ENCODE measurements around the gene SEC22C. TPM values are rescaled to one million over a fixed set of nuclear protein-coding genes. Genes with fewer than 3 reads are reported as not detected.
A peak's percentile ranks its signal among the peaks of the same experiment; 100 is the strongest.

Gene SEC22C
- total RNA-seq, 2 donors from 2014 or later = 78.0 to 120 TPM

- no peak for TF ChIP-seq CTCF (IDR thresholded peaks at IDR 0.05)
- TF ChIP-seq POLR2A (IDR thresholded peaks at IDR 0.05) = no peak
- TF ChIP-seq POLR2AphosphoS5 (IDR thresholded peaks at IDR 0.05) = no peak
- H3K36me3 ChIP-seq = no peaks in the 10 kb centered on the region
- H3K27ac ChIP-seq = peak overlapping the region; percentile 84 to 87
- DNase-seq (ENCODE audit: low spot score) = no peak
- H3K4me1 ChIP-seq (replicated peaks) = peaks cover 23% of the 10 kb centered on the region
- no peaks in the 10 kb centered on the region for H3K9me3 ChIP-seq
- WGBS = 94% methylated on average over 6 of the region's 6 CpGs
- H3K27me3 ChIP-seq (replicated peaks; ENCODE audit: insufficient read depth) = no peaks in the 10 kb centered on the region
- intact Hi-C loops (cut with DNase I) = no loop called here
- H3K4me3 ChIP-seq = no peak overlapping the region
These were observed 68.2 kb downstream of the SEC22C start for GRCh38 chr3:42513521-42513920.

DNA sequence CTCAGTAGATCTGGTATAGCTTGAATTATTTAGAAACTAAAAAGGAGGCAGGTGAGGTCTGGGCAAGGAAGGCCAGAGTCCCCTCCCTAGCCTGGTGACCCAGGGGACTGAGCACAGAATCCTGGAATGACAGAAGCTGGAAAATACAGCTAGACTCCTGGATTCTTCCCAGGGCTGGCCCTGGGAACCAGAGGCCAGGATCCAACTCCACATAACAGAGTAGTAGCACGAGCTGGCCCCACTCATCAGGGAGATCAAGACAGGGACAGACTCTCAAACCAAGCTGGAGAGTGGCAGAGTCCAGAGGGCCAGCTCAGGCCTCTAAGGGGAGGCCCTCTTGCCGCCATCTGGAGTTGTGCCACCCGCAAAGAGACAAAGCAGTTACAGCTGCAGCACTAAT lies 68.6 kb downstream of the SEC22C start:
- no peak for DNase-seq (ENCODE audit: low spot score)
- no peaks in the 10 kb centered on the region for H3K27me3 ChIP-seq (replicated peaks; ENCODE audit: insufficient read depth)
- peaks cover 24% of the 10 kb centered on the region for H3K4me1 ChIP-seq (replicated peaks)
- peak overlapping the region in 1 of 2 donors; percentile 84 for H3K27ac ChIP-seq
- H3K9me3 ChIP-seq = no peaks in the 10 kb centered on the region
- H3K36me3 ChIP-seq = no peaks in the 10 kb centered on the region
- WGBS = 85% methylated on average over 3 of the region's 3 CpGs
- intact Hi-C loops (cut with DNase I) = no loop called here
- no peak overlapping the region for H3K4me3 ChIP-seq
- TF ChIP-seq POLR2AphosphoS5 (IDR thresholded peaks at IDR 0.05) = no peak
- TF ChIP-seq CTCF (IDR thresholded peaks at IDR 0.05) = no peak
- TF ChIP-seq POLR2A (IDR thresholded peaks at IDR 0.05) = no peak

- 95% methylated on average over 2 of the region's 2 CpGs for WGBS
- no peak overlapping the region for H3K27ac ChIP-seq
- intact Hi-C loops (cut with DNase I) = no loop called here
- H3K9me3 ChIP-seq = no peaks in the 10 kb centered on the region
- peaks cover 28% of the 10 kb centered on the region for H3K4me1 ChIP-seq (replicated peaks)
- DNase-seq (ENCODE audit: low spot score) = no peak
- no peak for TF ChIP-seq POLR2A (IDR thresholded peaks at IDR 0.05)
- TF ChIP-seq CTCF (IDR thresholded peaks at IDR 0.05) = no peak
- no peak for TF ChIP-seq POLR2AphosphoS5 (IDR thresholded peaks at IDR 0.05)
- H3K4me3 ChIP-seq = no peak overlapping the region
- H3K27me3 ChIP-seq (replicated peaks; ENCODE audit: insufficient read depth) = no peaks in the 10 kb centered on the region
- no peaks in the 10 kb centered on the region for H3K36me3 ChIP-seq
These were observed 70.0 kb downstream of the SEC22C start for GRCh38 chr3:42511736-42512135.

DNA sequence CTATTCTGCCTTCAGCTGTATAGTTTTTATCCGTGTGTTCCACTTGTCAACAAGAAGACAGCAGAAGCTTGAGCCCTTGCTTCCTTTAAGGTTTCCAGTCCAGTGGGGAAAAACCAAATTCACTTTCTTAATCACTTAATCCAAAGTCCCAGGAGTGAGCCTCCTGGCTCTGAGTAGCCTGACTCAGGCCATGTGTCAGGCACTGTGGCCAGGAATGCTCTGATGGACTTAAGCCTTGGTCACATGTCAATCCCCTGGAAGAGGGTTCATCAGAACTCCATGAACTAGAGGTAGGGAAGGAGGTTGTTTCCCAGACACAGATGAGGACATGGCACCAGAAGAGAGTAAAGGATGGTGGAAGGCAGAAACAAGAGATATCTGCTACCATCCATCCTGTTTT lies 70.6 kb downstream of the SEC22C start:
- H3K27me3 ChIP-seq (replicated peaks; ENCODE audit: insufficient read depth) = no peaks in the 10 kb centered on the region
- intact Hi-C loops (cut with DNase I) = no loop called here
- DNase-seq (ENCODE audit: low spot score) = no peak
- H3K36me3 ChIP-seq = no peaks in the 10 kb centered on the region
- H3K27ac ChIP-seq = peak overlapping the region; percentile 15 to 18
- H3K4me1 ChIP-seq (replicated peaks) = peaks cover 23% of the 10 kb centered on the region
- TF ChIP-seq CTCF (IDR thresholded peaks at IDR 0.05) = no peak
- TF ChIP-seq POLR2A (IDR thresholded peaks at IDR 0.05) = no peak
- TF ChIP-seq POLR2AphosphoS5 (IDR thresholded peaks at IDR 0.05) = no peak
- H3K9me3 ChIP-seq = no peaks in the 10 kb centered on the region
- 86% methylated on average over 1 of the region's 1 CpG for WGBS
- no peak overlapping the region for H3K4me3 ChIP-seq

- intact Hi-C loops (cut with DNase I) = no loop called here
- peaks cover 16% of the 10 kb centered on the region for H3K4me1 ChIP-seq (replicated peaks)
- no peak overlapping the region for H3K27ac ChIP-seq
- TF ChIP-seq POLR2A (IDR thresholded peaks at IDR 0.05) (no peak), POLR2AphosphoS5 (IDR thresholded peaks at IDR 0.05) (no peak), CTCF (IDR thresholded peaks at IDR 0.05) (no peak)
- no peak overlapping the region for H3K4me3 ChIP-seq
- H3K9me3 ChIP-seq = no peaks in the 10 kb centered on the region
- DNase-seq (ENCODE audit: low spot score) = no peak
- WGBS = 87% methylated on average over 4 of the region's 4 CpGs
- no peaks in the 10 kb centered on the region for H3K27me3 ChIP-seq (replicated peaks; ENCODE audit: insufficient read depth)
- H3K36me3 ChIP-seq = no peaks in the 10 kb centered on the region
These were observed 71.4 kb downstream of the SEC22C start for GRCh38 chr3:42510325-42510724.

Measured in prostate gland (tissue), 2 donors.